SHP77 treated with DMSO at 0.1 percent for 48 hours (cell line): ENCODE data around the gene C2orf69.

Experiments
- DNase-seq: peaks from one replicate; lab custom pipeline; 2025; lab: John Stamatoyannopoulos, UW

The C2orf69 gene

DNA sequence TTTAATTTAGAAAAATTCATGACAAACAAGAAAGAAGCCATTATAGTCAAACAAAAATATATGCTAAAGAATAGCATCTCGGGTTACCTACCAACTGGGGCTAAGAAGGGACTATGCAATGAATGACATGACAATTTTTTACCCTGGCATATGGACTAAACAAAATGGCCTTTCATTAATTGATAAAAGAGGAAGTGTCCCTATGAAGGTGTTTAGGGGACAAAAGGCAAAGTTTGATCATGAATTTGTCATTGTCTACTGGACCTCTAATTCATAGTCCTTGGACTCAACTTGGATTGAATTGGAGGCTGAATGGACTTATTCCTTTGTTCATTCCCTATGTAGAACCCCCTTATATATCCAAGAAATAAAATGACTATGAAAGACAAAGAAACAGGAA lies 57.0 kb downstream of the C2orf69 start:
- DNase-seq, result no peak

DNA sequence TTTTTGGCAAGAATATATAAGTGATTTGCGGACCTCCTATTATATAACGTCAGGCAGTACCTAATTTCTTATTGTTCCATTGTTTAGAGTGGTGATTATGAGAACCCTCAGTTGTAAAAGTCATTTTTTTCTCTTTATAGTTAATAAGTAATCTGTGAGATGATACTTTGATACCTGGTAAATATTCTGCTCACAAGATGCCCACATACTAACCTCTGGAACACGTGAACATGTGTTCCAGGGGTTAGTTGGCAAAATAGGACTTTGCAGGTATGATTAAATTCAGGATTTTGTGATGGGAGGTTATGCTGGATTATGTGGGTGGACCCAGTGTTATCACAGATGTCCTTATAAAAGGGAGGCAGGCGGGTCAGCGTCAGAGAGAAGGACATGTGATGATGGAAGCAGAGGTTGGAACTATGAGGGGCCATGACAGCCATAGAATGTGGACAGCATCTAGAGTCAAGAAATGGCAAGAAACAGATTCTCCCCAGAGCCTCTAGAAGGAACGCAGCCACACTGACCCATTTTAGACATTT lies 61.1 kb downstream of the C2orf69 start:
- no peak for DNase-seq

DNA sequence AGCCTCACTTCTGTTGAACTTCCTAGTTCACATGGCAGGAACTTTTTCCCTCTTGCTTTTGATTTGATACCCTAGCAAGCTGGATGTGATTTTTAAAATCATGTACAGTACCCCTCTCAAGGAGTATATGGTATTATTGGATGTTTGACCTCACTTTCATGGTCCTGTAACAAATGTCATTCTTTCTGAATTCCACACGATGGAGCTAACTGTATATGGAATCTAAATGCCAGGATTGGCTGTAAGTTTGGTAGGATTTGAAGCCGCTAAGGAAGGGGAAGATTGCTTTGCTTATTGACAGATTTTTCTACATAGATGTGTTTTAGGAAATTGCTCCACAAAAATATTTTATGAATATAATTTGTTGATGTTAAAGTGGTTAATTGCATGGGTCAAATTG lies 62.6 kb downstream of the C2orf69 start:
- peak; percentile 29 for DNase-seq

DNA sequence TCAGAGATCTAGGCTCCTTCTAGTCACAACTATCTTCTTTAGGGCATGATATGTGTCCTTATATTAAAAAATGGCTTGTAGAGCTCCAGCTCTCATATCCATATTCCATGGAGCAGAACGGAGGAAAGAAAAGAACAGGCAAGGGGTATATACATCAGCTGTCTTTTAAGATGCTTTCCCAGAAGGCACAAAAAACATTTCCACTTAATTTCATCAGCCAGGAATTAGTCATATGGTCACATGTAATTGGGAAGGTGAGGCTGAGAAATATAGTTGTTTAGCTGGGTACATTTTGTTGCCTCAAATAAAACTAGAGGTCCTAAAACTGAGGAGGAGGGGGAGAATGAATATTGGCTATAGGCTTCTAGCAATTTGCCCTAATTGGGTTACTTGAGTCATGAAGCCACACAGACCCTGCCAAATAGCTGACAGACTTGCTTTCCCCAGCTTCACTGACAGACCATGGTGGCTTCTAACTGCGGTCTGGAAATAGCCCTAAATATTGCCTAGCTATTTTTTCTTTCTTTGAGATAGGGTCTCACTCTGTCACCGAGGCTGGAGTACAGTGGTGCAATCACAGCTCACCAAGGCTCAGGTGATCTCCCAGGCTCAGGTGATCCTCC lies 64.3 kb downstream of the C2orf69 start:
- no peak for DNase-seq
